Measurements from ENCODE around the gene CLIP1.

The CLIP1 gene

DNA sequence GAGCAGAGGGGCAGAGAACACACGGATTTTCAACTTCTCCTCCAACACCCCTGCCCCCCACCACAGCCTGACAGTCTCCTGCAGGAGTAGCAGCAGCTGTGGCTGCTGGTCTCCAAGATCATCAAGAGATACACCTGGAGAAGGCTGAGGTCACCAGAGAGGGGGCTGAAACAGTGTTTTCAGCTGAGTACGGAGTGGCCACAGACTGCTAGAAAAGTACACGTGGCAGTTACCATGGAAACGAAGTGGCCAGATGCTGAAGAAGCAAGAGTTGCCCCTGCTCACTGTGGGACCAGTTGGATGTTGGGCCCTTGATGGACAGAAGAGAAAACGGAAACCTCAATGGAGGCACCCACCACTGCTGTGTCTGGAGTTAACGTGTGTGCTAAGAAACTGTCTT, 191.7 kb downstream of the CLIP1 start:
- TF ChIP-seq, protein P1, sequence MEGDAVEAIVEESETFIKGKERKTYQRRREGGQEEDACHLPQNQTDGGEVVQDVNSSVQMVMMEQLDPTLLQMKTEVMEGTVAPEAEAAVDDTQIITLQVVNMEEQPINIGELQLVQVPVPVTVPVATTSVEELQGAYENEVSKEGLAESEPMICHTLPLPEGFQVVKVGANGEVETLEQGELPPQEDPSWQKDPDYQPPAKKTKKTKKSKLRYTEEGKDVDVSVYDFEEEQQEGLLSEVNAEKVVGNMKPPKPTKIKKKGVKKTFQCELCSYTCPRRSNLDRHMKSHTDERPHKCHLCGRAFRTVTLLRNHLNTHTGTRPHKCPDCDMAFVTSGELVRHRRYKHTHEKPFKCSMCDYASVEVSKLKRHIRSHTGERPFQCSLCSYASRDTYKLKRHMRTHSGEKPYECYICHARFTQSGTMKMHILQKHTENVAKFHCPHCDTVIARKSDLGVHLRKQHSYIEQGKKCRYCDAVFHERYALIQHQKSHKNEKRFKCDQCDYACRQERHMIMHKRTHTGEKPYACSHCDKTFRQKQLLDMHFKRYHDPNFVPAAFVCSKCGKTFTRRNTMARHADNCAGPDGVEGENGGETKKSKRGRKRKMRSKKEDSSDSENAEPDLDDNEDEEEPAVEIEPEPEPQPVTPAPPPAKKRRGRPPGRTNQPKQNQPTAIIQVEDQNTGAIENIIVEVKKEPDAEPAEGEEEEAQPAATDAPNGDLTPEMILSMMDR (IDR thresholded peaks at IDR 0.05; ENCODE audit: insufficient read depth, low read length) = no peak
- TF ChIP-seq GABPA (IDR thresholded peaks at IDR 0.05; ENCODE audit: low read depth) (no peak), SPI1 (IDR thresholded peaks at IDR 0.05; ENCODE audit: borderline replicate concordance, low read depth) (no peak), POLR2AphosphoS5 (IDR thresholded peaks at IDR 0.05; ENCODE audit: low read depth) (no peak)
- TF ChIP-seq, protein P2, sequence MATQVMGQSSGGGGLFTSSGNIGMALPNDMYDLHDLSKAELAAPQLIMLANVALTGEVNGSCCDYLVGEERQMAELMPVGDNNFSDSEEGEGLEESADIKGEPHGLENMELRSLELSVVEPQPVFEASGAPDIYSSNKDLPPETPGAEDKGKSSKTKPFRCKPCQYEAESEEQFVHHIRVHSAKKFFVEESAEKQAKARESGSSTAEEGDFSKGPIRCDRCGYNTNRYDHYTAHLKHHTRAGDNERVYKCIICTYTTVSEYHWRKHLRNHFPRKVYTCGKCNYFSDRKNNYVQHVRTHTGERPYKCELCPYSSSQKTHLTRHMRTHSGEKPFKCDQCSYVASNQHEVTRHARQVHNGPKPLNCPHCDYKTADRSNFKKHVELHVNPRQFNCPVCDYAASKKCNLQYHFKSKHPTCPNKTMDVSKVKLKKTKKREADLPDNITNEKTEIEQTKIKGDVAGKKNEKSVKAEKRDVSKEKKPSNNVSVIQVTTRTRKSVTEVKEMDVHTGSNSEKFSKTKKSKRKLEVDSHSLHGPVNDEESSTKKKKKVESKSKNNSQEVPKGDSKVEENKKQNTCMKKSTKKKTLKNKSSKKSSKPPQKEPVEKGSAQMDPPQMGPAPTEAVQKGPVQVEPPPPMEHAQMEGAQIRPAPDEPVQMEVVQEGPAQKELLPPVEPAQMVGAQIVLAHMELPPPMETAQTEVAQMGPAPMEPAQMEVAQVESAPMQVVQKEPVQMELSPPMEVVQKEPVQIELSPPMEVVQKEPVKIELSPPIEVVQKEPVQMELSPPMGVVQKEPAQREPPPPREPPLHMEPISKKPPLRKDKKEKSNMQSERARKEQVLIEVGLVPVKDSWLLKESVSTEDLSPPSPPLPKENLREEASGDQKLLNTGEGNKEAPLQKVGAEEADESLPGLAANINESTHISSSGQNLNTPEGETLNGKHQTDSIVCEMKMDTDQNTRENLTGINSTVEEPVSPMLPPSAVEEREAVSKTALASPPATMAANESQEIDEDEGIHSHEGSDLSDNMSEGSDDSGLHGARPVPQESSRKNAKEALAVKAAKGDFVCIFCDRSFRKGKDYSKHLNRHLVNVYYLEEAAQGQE (IDR thresholded peaks at IDR 0.05; ENCODE audit: insufficient replicate concordance, low read depth) = no peak

DNA sequence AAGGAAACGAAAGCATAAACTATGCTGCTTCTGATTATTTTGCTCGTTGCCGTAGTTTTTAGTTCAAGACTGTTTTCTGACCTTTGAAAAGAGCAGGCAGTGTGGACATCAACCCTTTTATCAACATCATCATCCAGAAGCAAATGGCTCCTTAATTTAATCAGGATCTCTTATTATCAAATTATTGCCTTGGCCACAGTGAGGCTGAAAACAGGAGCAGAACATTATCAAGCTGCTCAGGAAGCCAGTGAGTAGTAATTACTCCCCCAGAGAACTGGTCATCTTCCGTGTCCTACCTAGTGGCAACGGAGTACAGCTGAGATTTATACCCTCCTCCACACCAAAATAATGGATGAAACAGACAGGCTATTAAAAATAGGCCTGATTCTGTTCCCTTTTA, 194.4 kb downstream of the CLIP1 start:
- TF ChIP-seq POLR2AphosphoS5 (IDR thresholded peaks at IDR 0.05; ENCODE audit: low read depth) (no peak), GABPA (IDR thresholded peaks at IDR 0.05; ENCODE audit: low read depth) (no peak), SPI1 (IDR thresholded peaks at IDR 0.05; ENCODE audit: borderline replicate concordance, low read depth) (no peak)
- TF ChIP-seq, protein P1 (IDR thresholded peaks at IDR 0.05; ENCODE audit: insufficient read depth, low read length) = no peak
- TF ChIP-seq, protein P2 (IDR thresholded peaks at IDR 0.05; ENCODE audit: insufficient replicate concordance, low read depth) = no peak
- Histone ChIP-seq H3K4me3 (replicated peaks; ENCODE audit: insufficient read depth, low read length) (no peak overlapping the region), H3K27ac (replicated peaks) (no peak overlapping the region), H3K27me3 (ENCODE audit: insufficient read depth, poor library complexity, severe bottlenecking) (no peaks in the 10 kb centered on the region)
- no peak for DNase-seq (ENCODE audit: low read depth in 1 of 2, low spot score in 1 of 2)

More for the DNA sequence above, 191.7 kb downstream of the CLIP1 start:
- no peak overlapping the region for H3K4me3 ChIP-seq (replicated peaks; ENCODE audit: insufficient read depth, low read length)
- DNase-seq (ENCODE audit: low read depth in 1 of 2, low spot score in 1 of 2) = no peak
- H3K27me3 ChIP-seq (ENCODE audit: insufficient read depth, poor library complexity, severe bottlenecking) = no peaks in the 10 kb centered on the region
- H3K27ac ChIP-seq (replicated peaks) = no peak overlapping the region

DNA sequence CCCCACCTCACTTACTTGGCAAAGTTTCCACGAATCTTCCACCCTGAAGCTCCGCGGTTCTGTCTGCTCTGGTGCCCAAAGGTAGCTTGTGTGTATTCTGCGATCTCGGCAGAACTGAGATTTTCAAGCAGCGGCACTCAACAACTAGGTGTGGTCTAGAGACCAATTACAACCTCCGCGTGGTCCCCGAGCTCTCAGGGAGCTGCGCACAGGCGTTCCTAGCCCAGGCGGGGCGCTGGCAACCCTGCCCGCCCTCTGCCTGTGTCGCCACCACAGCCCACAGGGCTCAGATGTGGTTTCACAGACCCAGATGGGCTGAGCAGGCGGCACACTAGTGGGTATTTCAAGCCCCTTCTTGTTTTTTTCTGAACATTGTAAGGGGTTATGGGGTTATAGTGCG, 195.1 kb downstream of the CLIP1 start:
- DNase-seq (ENCODE audit: low read depth in 1 of 2, low spot score in 1 of 2) = no peak
- H3K27me3 ChIP-seq (ENCODE audit: insufficient read depth, poor library complexity, severe bottlenecking) = no peaks in the 10 kb centered on the region
- TF ChIP-seq SPI1 (IDR thresholded peaks at IDR 0.05; ENCODE audit: borderline replicate concordance, low read depth) = no peak
- TF ChIP-seq, protein P1 (IDR thresholded peaks at IDR 0.05; ENCODE audit: insufficient read depth, low read length) = no peak
- no peak overlapping the region for H3K27ac ChIP-seq (replicated peaks)
- H3K4me3 ChIP-seq (replicated peaks; ENCODE audit: insufficient read depth, low read length) = no peak overlapping the region
